Esophagus muscularis mucosa (tissue), 2 donors: Measurements from ENCODE around the gene SGIP1.

Source experiments
- POLR2A ChIP-seq: fragments of 450-650 bp; IDR thresholded peaks from one replicate; pipeline ENCODE4 v1.6.1; 2017; ENCODE audit warnings: antibody characterized with exemption, moderate library complexity, mild to moderate bottlenecking, low read depth
- POLR2AphosphoS5 ChIP-seq, 2 donors: sonication (generic); formaldehyde crosslinking; IDR thresholded peaks; one replicate each; pipeline ENCODE4 v1.6.1; 2017; ENCODE audit warnings: antibody characterized with exemption in 2 of 2

DNA sequence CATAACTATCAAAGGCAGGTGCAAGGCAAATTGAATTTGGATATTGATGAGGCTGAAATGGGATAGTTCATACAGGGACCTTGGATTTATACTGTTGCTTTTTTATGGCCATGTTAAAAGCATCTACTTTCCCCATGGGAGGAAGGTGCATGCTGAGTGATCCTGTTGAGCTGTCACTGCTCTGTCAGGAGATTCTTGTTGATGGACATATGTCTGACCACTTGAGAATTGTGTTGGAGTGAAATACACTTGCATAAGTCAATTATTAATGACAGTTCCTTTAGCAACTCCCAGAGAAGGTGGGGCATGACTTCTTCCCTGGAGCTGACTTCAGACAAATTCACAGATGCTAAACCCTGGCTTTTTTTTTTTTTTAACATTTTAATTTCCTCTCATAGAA, 159.9 kb downstream of the SGIP1 start:
- TF ChIP-seq POLR2AphosphoS5 (IDR thresholded peaks at IDR 0.05), result no peak
- no peak for TF ChIP-seq POLR2A
